ENCODE results near the gene WWOX.

DNA sequence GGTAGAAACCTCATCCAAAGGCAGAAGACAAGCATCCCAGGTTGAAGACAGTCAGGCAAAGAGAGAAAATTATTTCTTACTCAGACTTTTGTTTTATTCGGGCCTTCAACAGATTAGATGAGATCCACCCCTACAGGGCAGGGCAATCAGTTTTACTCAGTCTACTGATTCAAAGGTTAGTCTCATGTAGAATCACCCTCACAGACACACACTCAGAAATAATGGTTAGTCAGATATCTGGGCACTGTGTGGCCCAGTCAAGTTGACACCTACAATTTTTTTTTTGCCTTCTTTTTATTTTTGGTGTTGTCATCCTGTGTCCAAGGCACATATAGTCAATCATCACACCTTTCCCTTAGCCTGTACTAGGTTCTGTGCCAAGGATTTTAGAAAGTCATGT, 729.8 kb downstream of the WWOX start:
- TF ChIP-seq GTF2F1 (IDR thresholded peaks at IDR 0.05; ENCODE audit: low read length) (no peak), ARNT (IDR thresholded peaks at IDR 0.05) (no peak), SOX6 (IDR thresholded peaks at IDR 0.05) (no peak), SOX6 (CRISPR knock-in tag; IDR thresholded peaks at IDR 0.05) (no peak), CTCF (CRISPR knock-in tag; IDR thresholded peaks at IDR 0.05) (no peak), ETV5 (CRISPR knock-in tag; IDR thresholded peaks at IDR 0.05; ENCODE audit: borderline replicate concordance) (no peak), RAD21 (CRISPR knock-in tag; IDR thresholded peaks at IDR 0.05) (no peak), POLR2A (IDR thresholded peaks at IDR 0.05; ENCODE audit: insufficient read depth in 1 of 2, low read depth in 2 of 2, low read length in 2 of 2) (no peak), ZNF567 (CRISPR knock-in tag; IDR thresholded peaks at IDR 0.05; ENCODE audit: borderline replicate concordance) (no peak), MXI1 (IDR thresholded peaks at IDR 0.05; ENCODE audit: borderline replicate concordance, low read depth, low read length) (no peak), POLR2AphosphoS5 (IDR thresholded peaks at IDR 0.05; ENCODE audit: low read depth, low read length) (no peak), RFX1 (IDR thresholded peaks at IDR 0.05) (no peak), TAF1 (CRISPR knock-in tag; IDR thresholded peaks at IDR 0.05) (no peak)
- TF ChIP-seq, protein P1, sequence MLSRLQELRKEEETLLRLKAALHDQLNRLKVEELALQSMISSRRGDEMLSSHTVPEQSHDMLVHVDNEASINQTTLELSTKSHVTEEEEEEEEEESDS (CRISPR knock-in tag; IDR thresholded peaks at IDR 0.05; ENCODE audit: borderline replicate concordance) = no peak
- TF ChIP-seq, protein P2, sequence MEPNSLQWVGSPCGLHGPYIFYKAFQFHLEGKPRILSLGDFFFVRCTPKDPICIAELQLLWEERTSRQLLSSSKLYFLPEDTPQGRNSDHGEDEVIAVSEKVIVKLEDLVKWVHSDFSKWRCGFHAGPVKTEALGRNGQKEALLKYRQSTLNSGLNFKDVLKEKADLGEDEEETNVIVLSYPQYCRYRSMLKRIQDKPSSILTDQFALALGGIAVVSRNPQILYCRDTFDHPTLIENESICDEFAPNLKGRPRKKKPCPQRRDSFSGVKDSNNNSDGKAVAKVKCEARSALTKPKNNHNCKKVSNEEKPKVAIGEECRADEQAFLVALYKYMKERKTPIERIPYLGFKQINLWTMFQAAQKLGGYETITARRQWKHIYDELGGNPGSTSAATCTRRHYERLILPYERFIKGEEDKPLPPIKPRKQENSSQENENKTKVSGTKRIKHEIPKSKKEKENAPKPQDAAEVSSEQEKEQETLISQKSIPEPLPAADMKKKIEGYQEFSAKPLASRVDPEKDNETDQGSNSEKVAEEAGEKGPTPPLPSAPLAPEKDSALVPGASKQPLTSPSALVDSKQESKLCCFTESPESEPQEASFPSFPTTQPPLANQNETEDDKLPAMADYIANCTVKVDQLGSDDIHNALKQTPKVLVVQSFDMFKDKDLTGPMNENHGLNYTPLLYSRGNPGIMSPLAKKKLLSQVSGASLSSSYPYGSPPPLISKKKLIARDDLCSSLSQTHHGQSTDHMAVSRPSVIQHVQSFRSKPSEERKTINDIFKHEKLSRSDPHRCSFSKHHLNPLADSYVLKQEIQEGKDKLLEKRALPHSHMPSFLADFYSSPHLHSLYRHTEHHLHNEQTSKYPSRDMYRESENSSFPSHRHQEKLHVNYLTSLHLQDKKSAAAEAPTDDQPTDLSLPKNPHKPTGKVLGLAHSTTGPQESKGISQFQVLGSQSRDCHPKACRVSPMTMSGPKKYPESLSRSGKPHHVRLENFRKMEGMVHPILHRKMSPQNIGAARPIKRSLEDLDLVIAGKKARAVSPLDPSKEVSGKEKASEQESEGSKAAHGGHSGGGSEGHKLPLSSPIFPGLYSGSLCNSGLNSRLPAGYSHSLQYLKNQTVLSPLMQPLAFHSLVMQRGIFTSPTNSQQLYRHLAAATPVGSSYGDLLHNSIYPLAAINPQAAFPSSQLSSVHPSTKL (CRISPR knock-in tag; IDR thresholded peaks at IDR 0.05) = no peak
